ENCODE data around the gene SETD6. TPM values are rescaled to one million over a fixed set of nuclear protein-coding genes. Genes with fewer than 3 reads are reported as not detected.

SETD6 gene
- total and polyA plus RNA-seq, 4 donors = 10.6 to 21.5 (median 15.6) TPM

- no peak overlapping the region for H3K27ac ChIP-seq (ENCODE audit: low read depth in 1 of 2, low read length in 1 of 2)
- no peak for ATAC-seq (ENCODE audit: insufficient read depth, low FRiP score)
These were observed 1.4 kb downstream of the SETD6 start for GRCh38 chr16:58516768-58517107.

GRCh38 chr16:58518083-58518979 is 3.0 kb downstream of the SETD6 start:
- Histone ChIP-seq H3K9me3 (ENCODE audit: control insufficient read depth in 4 of 4, insufficient read depth in 3 of 4, low read length in 3 of 4) (no peaks in the 10 kb centered on the region), H3K27me3 (ENCODE audit: control insufficient read depth in 3 of 3, insufficient read depth in 3 of 3, low read length in 2 of 3) (no peaks in the 10 kb centered on the region), H3K27ac (ENCODE audit: low read depth in 1 of 2, low read length in 1 of 2) (no peak overlapping the region), H3K9ac (ENCODE audit: insufficient read depth in 1 of 2, low read length in 2 of 2) (no peak overlapping the region), H3K36me3 (ENCODE audit: control insufficient read depth in 4 of 4, insufficient read depth in 4 of 4, low read length in 4 of 4) (peaks cover 29 to 54% (median 37%) of the 10 kb centered on the region in 4 donors), H3K4me1 (ENCODE audit: control insufficient read depth in 5 of 5, insufficient read depth in 5 of 5, low read length in 5 of 5) (peaks cover 0 to 9% (median 3%) of the 10 kb centered on the region in 5 donors), H3K4me3 (no peak overlapping the region)
- 78 to 87% methylated on average over 8 of the region's 8 CpGs for WGBS, 2 donors
- ATAC-seq (ENCODE audit: insufficient read depth, low FRiP score) = no peak
- no peak for TF ChIP-seq CTCF (IDR thresholded peaks at IDR 0.05; ENCODE audit: control extremely low read depth, extremely low read depth)
- DNase-seq = no peak

More at GRCh38 chr16:58516768-58517107, 1.4 kb downstream of the SETD6 start:
- H3K4me3 ChIP-seq = no peak overlapping the region
- 78 to 89% methylated on average over 4 of the region's 4 CpGs for WGBS, 2 donors
- peaks cover 0 to 9% (median 3%) of the 10 kb centered on the region in 5 donors for H3K4me1 ChIP-seq (ENCODE audit: control insufficient read depth in 5 of 5, insufficient read depth in 5 of 5, low read length in 5 of 5)
- TF ChIP-seq CTCF (IDR thresholded peaks at IDR 0.05; ENCODE audit: control extremely low read depth, extremely low read depth) = no peak
- H3K36me3 ChIP-seq (ENCODE audit: control insufficient read depth in 4 of 4, insufficient read depth in 4 of 4, low read length in 4 of 4) = peaks cover 28 to 41% (median 32%) of the 10 kb centered on the region in 4 donors
- DNase-seq = no peak
- no peaks in the 10 kb centered on the region for H3K9me3 ChIP-seq (ENCODE audit: control insufficient read depth in 4 of 4, insufficient read depth in 3 of 4, low read length in 3 of 4)
- no peak overlapping the region for H3K9ac ChIP-seq (ENCODE audit: insufficient read depth in 1 of 2, low read length in 2 of 2)
- H3K27me3 ChIP-seq (ENCODE audit: control insufficient read depth in 3 of 3, insufficient read depth in 3 of 3, low read length in 2 of 3) = no peaks in the 10 kb centered on the region

GRCh38 chr16:58518980-58519368 is 3.7 kb downstream of the SETD6 start:
- Histone ChIP-seq H3K4me1 (ENCODE audit: control insufficient read depth in 5 of 5, insufficient read depth in 5 of 5, low read length in 5 of 5) (peaks cover 0 to 9% (median 3%) of the 10 kb centered on the region in 5 donors), H3K9ac (ENCODE audit: insufficient read depth in 1 of 2, low read length in 2 of 2) (no peak overlapping the region), H3K27ac (ENCODE audit: low read depth in 1 of 2, low read length in 1 of 2) (no peak overlapping the region), H3K4me3 (no peak overlapping the region), H3K36me3 (ENCODE audit: control insufficient read depth in 4 of 4, insufficient read depth in 4 of 4, low read length in 4 of 4) (peaks cover 29 to 56% (median 39%) of the 10 kb centered on the region in 4 donors), H3K9me3 (ENCODE audit: control insufficient read depth in 4 of 4, insufficient read depth in 3 of 4, low read length in 3 of 4) (no peaks in the 10 kb centered on the region), H3K27me3 (ENCODE audit: control insufficient read depth in 3 of 3, insufficient read depth in 3 of 3, low read length in 2 of 3) (no peaks in the 10 kb centered on the region)
- no peak for ATAC-seq (ENCODE audit: insufficient read depth, low FRiP score)
- DNase-seq = no peak
- TF ChIP-seq CTCF (IDR thresholded peaks at IDR 0.05; ENCODE audit: control extremely low read depth, extremely low read depth) = no peak
- 88 to 91% methylated on average over 1 of the region's 1 CpG for WGBS, 2 donors

All from lung (tissue), 12 donors.